ENCODE results near the gene PLCH2.

- TF ChIP-seq CTCF (conservative IDR thresholded peaks at IDR 0.05; ENCODE audit: low read depth, low read length) = no peak
- TF ChIP-seq EZH2 (IDR thresholded peaks at IDR 0.05; ENCODE audit: borderline replicate concordance, low read depth, low read length, poor library complexity, severe bottlenecking) = no peak
Measured at GRCh38 chr1:2534687-2535441, 58.8 kb downstream of the PLCH2 start.

All from A673 (cell line).